HepG2 (cell line): ENCODE measurements around the gene PFKFB2. TPM values are rescaled to one million over a fixed set of nuclear protein-coding genes. Genes with fewer than 3 reads are reported as not detected.

ENCODE experiments used
- DMAP1 ChIP-seq: IDR thresholded peaks from 2 replicates; pipeline ENCODE4 v1.6.1; 2016
- JUNB ChIP-seq: sonication (generic); formaldehyde crosslinking; IDR thresholded peaks from 2 replicates; pipeline ENCODE4 v1.8.0; 2022; ENCODE audit warnings: missing genetic modification reagents, mild to moderate bottlenecking, borderline replicate concordance
- NR2F2 ChIP-seq: IDR thresholded peaks from 2 replicates; pipeline ENCODE4 v1.6.1; 2012; ENCODE audit warnings: low read depth, inconsistent platforms, borderline replicate concordance
- RFX3 ChIP-seq: IDR thresholded peaks from 2 replicates; pipeline ENCODE4 v1.6.1; 2016; ENCODE audit warnings: missing biosample characterization, missing genetic modification reagents
- SKI ChIP-seq: fragments of 450-650 bp; IDR thresholded peaks from one replicate; pipeline ENCODE4 v1.6.1; 2018; ENCODE audit warnings: mild to moderate bottlenecking; ENCODE audit not compliant: partially characterized antibody
- SP4 ChIP-seq: sonication (generic); formaldehyde crosslinking; IDR thresholded peaks from 2 replicates; pipeline ENCODE4 v1.8.1; 2023; ENCODE audit warnings: mild to moderate bottlenecking, missing genetic modification reagents
- SSRP1 ChIP-seq: IDR thresholded peaks from 2 replicates; pipeline ENCODE4 v1.6.1; 2016; ENCODE audit warnings: control low read depth
- XRCC5 ChIP-seq: fragments of 200-400 bp; formaldehyde crosslinking; optimal IDR thresholded peaks from 2 replicates; pipeline ENCODE3; 2017; ENCODE audit warnings: mild to moderate bottlenecking, low read length
- ZNF207 ChIP-seq: fragments of 450-650 bp; IDR thresholded peaks from 2 replicates; pipeline ENCODE4 v1.6.1; 2016; ENCODE audit warnings: antibody characterized with exemption, borderline replicate concordance
- ZNF720 ChIP-seq: sonication (generic); formaldehyde crosslinking; IDR thresholded peaks from 2 replicates; pipeline ENCODE4 v1.4.0; 2020; ENCODE audit warnings: missing genetic modification reagents
- polyA plus RNA-seq, 8 experiments: library from polyadenylated mRNA; depleted of rRNA in 3 of 8; stranded (reverse) in 7 of 8; unstranded in 1 of 8; fragments of >200 nt; fragmentation: Illumina TruSeq in 4 of 8; extraction: Trizol in 4 of 8; gene quantifications; 2 replicates each; pipeline versions ENCODE4 v1.2.1 to v1.2.3, GENCODE V29; 2011 to 2016; ENCODE audit warnings: low read depth in 4 of 8, missing spikeins in 1 of 8, mixed read lengths in 1 of 8; ENCODE audit not compliant: insufficient read depth in 1 of 8
- total RNA-seq, 5 experiments: library from RNA; depleted of rRNA; stranded (reverse); fragments of >200 nt; fragmentation: Illumina TruSeq; extraction: Trizol; gene quantifications; 2 replicates each; pipeline ENCODE4 v1.2.3, GENCODE V29; 2016; ENCODE audit warnings: low read depth in 1 of 5
- TF ChIP-seq, protein P1 (sequence below): sonication (generic); formaldehyde crosslinking; IDR thresholded peaks from 2 replicates; pipeline ENCODE4 v1.9.0; 2021; ENCODE audit warnings: mild to moderate bottlenecking, missing genetic modification reagents
- TF ChIP-seq, protein P2 (sequence below): sonication (generic); formaldehyde crosslinking; IDR thresholded peaks from 2 replicates; pipeline ENCODE4 v1.5.1; 2020; ENCODE audit warnings: missing genetic modification reagents, mild to moderate bottlenecking, borderline replicate concordance
- TF ChIP-seq, protein P3 (sequence below): IDR thresholded peaks from 2 replicates; pipeline ENCODE4 v1.6.1; 2016; ENCODE audit warnings: missing genetic modification reagents, missing compliant biosample characterization
- TF ChIP-seq, protein P4 (sequence below): sonication (generic); formaldehyde crosslinking; conservative IDR thresholded peaks from 2 replicates; pipeline ENCODE4 v1.8.0; 2022; ENCODE audit warnings: low read depth, missing genetic modification reagents
- TF ChIP-seq, protein P5 (sequence below): IDR thresholded peaks from 2 replicates; pipeline ENCODE4 v1.6.1; 2016; ENCODE audit warnings: mild to moderate bottlenecking
- TF ChIP-seq, protein P6 (sequence below): sonication (generic); formaldehyde crosslinking; IDR thresholded peaks from 2 replicates; pipeline ENCODE4 v1.4.0; 2020; ENCODE audit warnings: missing genetic modification reagents, low read depth, mild to moderate bottlenecking, borderline replicate concordance

The PFKFB2 gene
- total and polyA plus RNA-seq, 2 of the 13 experiments (the other 11 are each of a cell fraction or from before 2014, with no cell fraction given), result 4.6 to 10.6 TPM

DNA sequence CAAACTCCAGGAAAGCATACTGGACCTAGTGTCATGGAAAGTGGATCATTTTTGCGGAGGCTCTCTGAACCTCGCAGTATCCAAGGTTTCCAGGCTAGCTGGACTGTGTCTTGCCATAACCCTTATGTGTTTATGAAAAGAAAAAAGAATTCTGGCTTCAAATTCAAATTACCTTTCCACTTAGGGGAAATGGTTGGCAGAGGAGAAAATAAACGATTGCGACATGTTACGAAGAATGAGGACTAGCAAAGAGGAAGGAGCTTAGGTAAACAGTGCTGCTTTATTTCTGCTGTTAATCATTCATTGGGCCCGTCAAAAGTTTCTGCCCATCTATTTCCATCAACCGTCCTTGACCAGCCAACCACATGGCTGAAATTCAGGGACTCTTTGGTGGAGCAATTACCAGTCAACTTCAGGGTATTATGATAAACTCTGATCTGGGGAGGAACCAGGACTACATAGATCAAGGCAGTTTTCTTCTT lies 50.9 kb downstream of the PFKFB2 start, which contains the start of gene C4BPA (continued):
- TF ChIP-seq, protein P1, sequence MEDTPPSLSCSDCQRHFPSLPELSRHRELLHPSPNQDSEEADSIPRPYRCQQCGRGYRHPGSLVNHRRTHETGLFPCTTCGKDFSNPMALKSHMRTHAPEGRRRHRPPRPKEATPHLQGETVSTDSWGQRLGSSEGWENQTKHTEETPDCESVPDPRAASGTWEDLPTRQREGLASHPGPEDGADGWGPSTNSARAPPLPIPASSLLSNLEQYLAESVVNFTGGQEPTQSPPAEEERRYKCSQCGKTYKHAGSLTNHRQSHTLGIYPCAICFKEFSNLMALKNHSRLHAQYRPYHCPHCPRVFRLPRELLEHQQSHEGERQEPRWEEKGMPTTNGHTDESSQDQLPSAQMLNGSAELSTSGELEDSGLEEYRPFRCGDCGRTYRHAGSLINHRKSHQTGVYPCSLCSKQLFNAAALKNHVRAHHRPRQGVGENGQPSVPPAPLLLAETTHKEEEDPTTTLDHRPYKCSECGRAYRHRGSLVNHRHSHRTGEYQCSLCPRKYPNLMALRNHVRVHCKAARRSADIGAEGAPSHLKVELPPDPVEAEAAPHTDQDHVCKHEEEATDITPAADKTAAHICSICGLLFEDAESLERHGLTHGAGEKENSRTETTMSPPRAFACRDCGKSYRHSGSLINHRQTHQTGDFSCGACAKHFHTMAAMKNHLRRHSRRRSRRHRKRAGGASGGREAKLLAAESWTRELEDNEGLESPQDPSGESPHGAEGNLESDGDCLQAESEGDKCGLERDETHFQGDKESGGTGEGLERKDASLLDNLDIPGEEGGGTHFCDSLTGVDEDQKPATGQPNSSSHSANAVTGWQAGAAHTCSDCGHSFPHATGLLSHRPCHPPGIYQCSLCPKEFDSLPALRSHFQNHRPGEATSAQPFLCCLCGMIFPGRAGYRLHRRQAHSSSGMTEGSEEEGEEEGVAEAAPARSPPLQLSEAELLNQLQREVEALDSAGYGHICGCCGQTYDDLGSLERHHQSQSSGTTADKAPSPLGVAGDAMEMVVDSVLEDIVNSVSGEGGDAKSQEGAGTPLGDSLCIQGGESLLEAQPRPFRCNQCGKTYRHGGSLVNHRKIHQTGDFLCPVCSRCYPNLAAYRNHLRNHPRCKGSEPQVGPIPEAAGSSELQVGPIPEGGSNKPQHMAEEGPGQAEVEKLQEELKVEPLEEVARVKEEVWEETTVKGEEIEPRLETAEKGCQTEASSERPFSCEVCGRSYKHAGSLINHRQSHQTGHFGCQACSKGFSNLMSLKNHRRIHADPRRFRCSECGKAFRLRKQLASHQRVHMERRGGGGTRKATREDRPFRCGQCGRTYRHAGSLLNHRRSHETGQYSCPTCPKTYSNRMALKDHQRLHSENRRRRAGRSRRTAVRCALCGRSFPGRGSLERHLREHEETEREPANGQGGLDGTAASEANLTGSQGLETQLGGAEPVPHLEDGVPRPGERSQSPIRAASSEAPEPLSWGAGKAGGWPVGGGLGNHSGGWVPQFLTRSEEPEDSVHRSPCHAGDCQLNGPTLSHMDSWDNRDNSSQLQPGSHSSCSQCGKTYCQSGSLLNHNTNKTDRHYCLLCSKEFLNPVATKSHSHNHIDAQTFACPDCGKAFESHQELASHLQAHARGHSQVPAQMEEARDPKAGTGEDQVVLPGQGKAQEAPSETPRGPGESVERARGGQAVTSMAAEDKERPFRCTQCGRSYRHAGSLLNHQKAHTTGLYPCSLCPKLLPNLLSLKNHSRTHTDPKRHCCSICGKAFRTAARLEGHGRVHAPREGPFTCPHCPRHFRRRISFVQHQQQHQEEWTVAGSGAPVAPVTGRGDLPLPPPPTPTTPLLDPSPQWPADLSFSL (CRISPR knock-in tag), result no peak
- TF ChIP-seq DMAP1 (CRISPR knock-in tag), result no peak; the same call in 1 of the 2 replicates
- no peak for TF ChIP-seq SKI
- TF ChIP-seq XRCC5, result no peak
- TF ChIP-seq, protein P2, sequence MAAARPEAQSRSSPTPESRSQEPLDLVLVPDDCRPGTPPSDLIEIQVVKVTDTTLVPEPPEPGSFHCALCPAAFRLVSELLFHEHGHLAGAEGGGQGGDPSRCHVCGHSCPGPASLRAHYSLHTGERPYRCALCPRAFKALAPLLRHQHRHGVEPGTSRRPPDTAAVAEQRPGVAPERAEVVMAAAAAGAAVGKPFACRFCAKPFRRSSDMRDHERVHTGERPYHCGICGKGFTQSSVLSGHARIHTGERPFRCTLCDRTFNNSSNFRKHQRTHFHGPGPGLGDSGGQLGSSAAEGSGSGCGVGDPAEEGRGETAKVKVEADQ (CRISPR knock-in tag), result no peak
- TF ChIP-seq ZNF207, result no peak
- TF ChIP-seq RFX3 (CRISPR knock-in tag), result no peak; the same call in 1 of the 2 replicates
- no peak for TF ChIP-seq NR2F2
- TF ChIP-seq ZNF720 (CRISPR knock-in tag), result no peak
- TF ChIP-seq, protein P3, sequence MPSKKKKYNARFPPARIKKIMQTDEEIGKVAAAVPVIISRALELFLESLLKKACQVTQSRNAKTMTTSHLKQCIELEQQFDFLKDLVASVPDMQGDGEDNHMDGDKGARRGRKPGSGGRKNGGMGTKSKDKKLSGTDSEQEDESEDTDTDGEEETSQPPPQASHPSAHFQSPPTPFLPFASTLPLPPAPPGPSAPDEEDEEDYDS (CRISPR knock-in tag), result peak; percentile 62; the same call in 1 of the 2 replicates
- TF ChIP-seq, protein P4, sequence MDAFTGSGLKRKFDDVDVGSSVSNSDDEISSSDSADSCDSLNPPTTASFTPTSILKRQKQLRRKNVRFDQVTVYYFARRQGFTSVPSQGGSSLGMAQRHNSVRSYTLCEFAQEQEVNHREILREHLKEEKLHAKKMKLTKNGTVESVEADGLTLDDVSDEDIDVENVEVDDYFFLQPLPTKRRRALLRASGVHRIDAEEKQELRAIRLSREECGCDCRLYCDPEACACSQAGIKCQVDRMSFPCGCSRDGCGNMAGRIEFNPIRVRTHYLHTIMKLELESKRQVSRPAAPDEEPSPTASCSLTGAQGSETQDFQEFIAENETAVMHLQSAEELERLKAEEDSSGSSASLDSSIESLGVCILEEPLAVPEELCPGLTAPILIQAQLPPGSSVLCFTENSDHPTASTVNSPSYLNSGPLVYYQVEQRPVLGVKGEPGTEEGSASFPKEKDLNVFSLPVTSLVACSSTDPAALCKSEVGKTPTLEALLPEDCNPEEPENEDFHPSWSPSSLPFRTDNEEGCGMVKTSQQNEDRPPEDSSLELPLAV (CRISPR knock-in tag), result no peak
- TF ChIP-seq JUNB (CRISPR knock-in tag), result no peak
- no peak for TF ChIP-seq SSRP1 (CRISPR knock-in tag)
- TF ChIP-seq, protein P5, sequence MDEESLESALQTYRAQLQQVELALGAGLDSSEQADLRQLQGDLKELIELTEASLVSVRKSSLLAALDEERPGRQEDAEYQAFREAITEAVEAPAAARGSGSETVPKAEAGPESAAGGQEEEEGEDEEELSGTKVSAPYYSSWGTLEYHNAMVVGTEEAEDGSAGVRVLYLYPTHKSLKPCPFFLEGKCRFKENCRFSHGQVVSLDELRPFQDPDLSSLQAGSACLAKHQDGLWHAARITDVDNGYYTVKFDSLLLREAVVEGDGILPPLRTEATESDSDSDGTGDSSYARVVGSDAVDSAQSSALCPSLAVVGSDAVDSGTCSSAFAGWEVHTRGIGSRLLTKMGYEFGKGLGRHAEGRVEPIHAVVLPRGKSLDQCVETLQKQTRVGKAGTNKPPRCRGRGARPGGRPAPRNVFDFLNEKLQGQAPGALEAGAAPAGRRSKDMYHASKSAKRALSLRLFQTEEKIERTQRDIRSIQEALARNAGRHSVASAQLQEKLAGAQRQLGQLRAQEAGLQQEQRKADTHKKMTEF (CRISPR knock-in tag), result peak; percentile 71; the same call in 1 of the 2 replicates
- TF ChIP-seq SP4 (CRISPR knock-in tag), result no peak
- TF ChIP-seq, protein P6, sequence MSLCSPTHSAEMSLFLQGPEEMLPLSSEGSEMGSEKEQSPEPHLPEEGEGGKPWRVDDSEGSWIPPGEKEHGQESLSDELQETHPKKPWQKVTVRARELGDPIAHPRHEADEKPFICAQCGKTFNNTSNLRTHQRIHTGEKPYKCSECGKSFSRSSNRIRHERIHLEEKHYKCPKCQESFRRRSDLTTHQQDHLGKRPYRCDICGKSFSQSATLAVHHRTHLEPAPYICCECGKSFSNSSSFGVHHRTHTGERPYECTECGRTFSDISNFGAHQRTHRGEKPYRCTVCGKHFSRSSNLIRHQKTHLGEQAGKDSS (CRISPR knock-in tag), result no peak
